Brain microvascular endothelial cell (primary cell): ENCODE measurements around the gene IL34.

Experiments used
- DNase-seq: peaks from one replicate; pipeline ENCODE4 v3.0.0-alpha.2; 2020
- H3K27ac ChIP-seq: fragments of 250-450 bp; sonication (Bioruptor Pico); 2 replicates; pipeline ENCODE4 v1.5.1; 2020; ENCODE audit warnings: mild to moderate bottlenecking, moderate library complexity
- H3K27me3 ChIP-seq: fragments of 250-450 bp; sonication (Bioruptor Pico); replicated peaks from 2 replicates; pipeline ENCODE4 v1.5.1; 2020; ENCODE audit warnings: mild to moderate bottlenecking
- H3K36me3 ChIP-seq: fragments of 250-450 bp; sonication (Bioruptor Pico); replicated peaks from 2 replicates; pipeline ENCODE4 v1.5.1; 2020; ENCODE audit warnings: mild to moderate bottlenecking
- H3K4me3 ChIP-seq: 2 replicates; pipeline ENCODE4 v1.5.1; 2011; ENCODE audit warnings: low read depth, mild to moderate bottlenecking, control low read depth, low read length, moderate library complexity
- in situ Hi-C: cut with HindIII; loops from 2 replicates; pipeline ENCODE4 v1.10.0; 2017; ENCODE audit warnings: low sequenced_read_pairs, low pct_ligation_motif_present
- TF ChIP-seq, protein P1 (sequence below): IDR thresholded peaks from 2 replicates; pipeline ENCODE4 v1.5.1; 2011; ENCODE audit warnings: low read depth, mild to moderate bottlenecking, moderate library complexity, low read length, control low read depth, inconsistent platforms; ENCODE audit errors: missing control alignments

The IL34 gene

DNA sequence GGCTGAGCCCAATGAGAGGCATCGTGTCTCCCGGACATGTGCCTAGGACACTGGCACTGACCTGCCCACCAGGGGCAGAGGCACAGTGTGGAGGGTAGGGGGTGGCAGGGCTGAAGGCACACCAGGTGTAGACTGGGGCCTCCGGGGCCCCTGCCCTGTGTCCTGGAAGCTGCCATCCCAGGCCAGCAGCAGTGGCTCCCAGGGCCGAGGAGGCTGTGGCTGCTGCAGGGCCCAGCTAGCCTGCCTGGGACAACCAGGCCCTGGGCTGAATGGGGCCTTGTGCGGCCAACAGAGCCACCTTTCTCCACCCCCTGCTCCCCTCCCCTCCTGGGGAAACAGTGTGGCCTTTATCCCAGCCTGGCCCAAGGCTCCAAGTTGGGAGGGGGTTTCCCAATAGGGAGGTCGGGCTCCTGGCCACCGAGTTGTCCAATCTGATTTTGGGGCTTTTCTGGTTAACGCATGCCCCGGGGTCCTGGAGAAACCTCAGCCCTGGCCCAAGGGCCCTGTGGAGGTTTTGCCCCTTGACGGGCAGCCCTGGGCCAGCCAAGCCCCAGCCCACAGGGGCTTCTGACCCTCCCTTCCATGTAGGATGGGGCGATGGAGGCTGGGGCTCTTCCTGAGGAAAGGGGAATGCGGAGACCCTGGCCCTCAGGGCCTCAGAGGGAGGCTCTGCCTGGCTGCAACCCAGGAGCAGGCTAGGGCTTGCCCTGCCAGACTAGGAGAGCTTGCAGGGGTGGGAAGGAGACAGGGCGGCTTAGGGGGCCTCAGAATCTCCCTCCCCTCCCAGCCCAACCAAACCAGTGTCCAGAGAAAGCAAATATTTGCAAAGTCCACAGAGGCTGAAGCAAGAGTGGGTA lies 35.3 kb downstream of the IL34 start:
- H3K4me3 ChIP-seq: no peak overlapping the region
- in situ Hi-C loops: no loop called here
- DNase-seq: no peak
- H3K27me3 ChIP-seq: no peaks in the 10 kb centered on the region
- peaks cover 9% of the 10 kb centered on the region for H3K36me3 ChIP-seq
- TF ChIP-seq, protein P1, sequence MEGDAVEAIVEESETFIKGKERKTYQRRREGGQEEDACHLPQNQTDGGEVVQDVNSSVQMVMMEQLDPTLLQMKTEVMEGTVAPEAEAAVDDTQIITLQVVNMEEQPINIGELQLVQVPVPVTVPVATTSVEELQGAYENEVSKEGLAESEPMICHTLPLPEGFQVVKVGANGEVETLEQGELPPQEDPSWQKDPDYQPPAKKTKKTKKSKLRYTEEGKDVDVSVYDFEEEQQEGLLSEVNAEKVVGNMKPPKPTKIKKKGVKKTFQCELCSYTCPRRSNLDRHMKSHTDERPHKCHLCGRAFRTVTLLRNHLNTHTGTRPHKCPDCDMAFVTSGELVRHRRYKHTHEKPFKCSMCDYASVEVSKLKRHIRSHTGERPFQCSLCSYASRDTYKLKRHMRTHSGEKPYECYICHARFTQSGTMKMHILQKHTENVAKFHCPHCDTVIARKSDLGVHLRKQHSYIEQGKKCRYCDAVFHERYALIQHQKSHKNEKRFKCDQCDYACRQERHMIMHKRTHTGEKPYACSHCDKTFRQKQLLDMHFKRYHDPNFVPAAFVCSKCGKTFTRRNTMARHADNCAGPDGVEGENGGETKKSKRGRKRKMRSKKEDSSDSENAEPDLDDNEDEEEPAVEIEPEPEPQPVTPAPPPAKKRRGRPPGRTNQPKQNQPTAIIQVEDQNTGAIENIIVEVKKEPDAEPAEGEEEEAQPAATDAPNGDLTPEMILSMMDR: no peak
- no peak overlapping the region for H3K27ac ChIP-seq

DNA sequence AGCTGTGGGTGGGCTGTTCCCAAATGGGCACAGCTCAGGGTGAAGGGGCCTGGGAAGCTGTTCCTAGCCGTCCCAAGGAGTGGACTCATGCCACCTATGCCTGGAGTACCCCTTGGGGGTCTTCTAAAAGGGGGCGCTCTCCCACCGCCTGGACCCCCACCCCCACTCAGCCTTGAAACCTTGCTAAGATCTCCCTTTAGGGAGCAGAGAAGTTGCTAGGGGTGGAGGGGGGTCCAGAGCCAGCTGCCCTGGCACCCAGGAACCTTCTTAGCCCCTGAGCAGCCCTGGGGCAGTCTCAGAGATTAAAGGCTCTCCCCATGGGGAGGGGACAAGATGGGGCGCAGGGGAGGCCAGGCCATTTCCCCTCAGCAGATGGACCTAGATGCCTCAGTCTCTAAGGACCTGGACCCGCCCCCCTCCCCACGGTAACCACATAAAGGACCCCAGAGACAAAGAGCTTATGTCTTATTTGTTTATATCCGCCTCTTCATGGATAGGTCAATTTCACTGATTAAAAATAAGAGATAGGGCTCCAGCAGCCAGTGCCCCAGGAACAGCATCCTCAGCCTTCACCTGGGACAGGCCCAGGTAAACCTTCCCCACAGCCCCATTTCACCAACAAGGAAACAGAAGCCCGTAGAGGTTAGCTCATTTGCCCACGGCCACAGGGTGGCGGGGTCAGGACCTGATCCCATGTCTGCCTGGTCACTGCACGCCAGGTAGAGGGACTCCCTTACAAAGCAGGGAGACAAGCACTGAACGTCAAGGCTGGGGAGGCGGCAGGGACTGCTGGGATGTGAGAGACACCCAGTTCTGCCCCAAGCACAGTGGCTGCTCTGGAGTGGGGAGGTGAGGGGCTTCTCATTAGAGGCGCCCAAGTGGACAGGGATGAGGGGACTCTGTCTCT lies 36.1 kb downstream of the IL34 start:
- in situ Hi-C loops: no loop called here
- H3K4me3 ChIP-seq: no peak overlapping the region

DNA sequence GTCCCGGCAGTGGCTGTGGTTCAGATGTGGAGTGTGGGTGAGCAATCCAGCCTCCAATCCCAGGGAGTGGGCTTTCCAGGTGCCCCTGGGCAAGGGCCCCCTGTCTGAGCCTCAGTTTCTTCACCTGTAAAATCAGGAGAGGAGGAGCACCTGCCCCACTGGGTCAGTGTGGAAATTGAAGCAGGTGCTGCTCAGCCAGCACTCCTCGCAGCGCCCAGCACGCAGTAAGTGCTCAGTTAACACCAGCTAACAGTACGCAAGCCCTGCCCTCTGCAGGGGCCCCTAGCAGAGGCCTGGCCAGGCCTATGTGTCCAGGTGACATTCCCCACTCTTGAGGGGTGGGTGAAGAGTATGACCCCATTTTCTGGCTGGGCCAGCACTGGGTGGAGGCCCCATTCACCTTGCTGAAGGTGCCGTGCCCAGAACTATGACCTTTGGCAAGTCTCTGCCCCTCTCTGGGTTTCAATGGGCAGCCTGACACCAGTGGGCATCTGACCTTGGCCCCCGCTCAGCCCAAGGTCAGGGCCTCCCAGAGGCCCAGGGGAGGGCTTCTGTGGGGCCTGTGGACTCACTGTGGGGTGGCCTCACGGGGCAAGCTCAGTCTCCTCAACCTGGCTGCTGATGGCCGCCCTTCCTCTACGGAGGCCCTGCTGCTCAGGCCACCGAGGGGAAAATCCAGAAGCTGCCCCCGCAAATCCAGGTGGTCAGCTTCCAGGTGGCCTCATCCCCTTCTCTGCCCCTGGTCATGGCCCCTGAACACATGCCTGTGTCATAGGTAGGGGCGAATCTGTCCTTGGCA lies 37.0 kb downstream of the IL34 start:
- TF ChIP-seq, protein P1: no peak
- no peaks in the 10 kb centered on the region for H3K27me3 ChIP-seq
- in situ Hi-C loops: no loop called here
- DNase-seq: no peak
- peaks cover 3% of the 10 kb centered on the region for H3K36me3 ChIP-seq
- H3K4me3 ChIP-seq: no peak overlapping the region
- H3K27ac ChIP-seq: no peak overlapping the region

More for the DNA sequence above, 36.1 kb downstream of the IL34 start:
- Histone ChIP-seq H3K27ac (no peak overlapping the region), H3K36me3 (peaks cover 9% of the 10 kb centered on the region), H3K27me3 (no peaks in the 10 kb centered on the region)
- DNase-seq: no peak
- TF ChIP-seq, protein P1: no peak

DNA sequence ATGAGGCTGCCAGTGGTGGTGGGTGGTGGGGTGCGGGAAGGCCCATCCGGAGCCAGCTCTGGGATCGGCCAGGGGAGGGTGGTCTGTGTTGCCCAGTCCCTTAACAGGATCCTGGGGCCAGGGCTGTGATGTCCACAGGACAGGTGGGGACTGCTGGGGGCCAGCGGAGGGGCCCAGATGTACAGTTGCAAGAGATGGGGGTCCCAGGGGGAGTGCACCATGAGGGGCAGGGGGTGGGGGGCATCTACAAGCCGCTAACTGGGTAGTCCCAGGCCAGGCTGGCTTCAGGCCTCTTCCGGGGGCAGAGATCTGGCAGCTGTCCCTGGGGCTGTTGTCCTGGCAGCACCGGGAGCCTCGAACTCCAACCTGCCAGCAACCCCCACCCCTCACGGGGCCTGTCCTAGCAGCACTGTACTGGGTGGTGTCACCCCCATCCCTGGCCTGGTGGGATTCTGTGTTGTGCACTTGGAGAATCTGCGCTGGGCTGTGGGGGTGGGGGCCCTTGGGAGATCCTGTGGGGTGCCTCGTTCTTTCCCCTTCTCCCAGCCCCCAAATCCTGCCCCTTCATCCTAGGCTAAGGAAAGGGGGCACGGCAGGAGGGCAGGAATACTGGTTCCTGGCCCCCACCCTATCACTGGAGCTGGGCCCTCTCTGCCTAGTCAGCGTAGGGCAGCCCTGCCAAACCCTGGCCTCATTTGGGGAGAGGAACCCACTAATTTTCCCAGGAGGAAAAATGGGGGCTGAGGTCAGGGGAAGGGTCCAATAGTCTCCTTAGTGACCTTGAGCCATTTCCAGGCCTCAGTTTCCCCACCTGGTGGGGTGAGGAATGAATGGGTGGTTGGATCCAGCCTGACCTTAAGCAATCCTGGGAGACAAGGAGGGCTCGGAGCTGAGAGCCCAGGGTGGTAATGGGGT lies 38.0 kb downstream of the IL34 start:
- Histone ChIP-seq H3K27me3 (no peaks in the 10 kb centered on the region), H3K36me3 (no peaks in the 10 kb centered on the region), H3K4me3 (peak overlapping the region; percentile 75), H3K27ac (no peak overlapping the region)
- TF ChIP-seq, protein P1: no peak
- DNase-seq: no peak
- in situ Hi-C loops: no loop called here
